ENCODE data around the gene RXFP1.

The RXFP1 gene

DNA sequence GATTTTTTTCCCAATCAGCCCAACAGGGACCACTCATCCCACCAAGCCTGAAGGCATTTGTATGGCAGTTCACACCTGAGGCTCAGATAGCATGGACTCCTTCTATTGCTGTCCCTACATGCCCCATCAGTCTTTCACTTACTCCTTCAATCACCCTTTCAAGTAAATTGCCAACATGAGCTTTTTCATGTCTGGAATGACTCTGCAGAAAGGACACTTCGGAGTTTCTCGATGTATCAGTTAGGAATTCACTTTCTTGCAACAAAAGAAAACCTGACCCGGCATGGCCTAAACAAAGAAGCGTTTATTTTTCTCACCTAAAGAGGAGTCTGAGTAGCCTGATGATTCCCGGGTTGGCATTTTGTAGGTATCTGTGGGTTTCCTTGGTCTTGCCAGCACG lies 38.6 kb downstream of the RXFP1 start:
- no peak for TF ChIP-seq CTCF (IDR thresholded peaks at IDR 0.05; ENCODE audit: insufficient read depth, low read length, poor library complexity, severe bottlenecking)
- H3K27me3 ChIP-seq (replicated peaks; ENCODE audit: control insufficient read depth, insufficient read depth, low read length), result no peaks in the 10 kb centered on the region
- H3K36me3 ChIP-seq (ENCODE audit: control insufficient read depth, insufficient read depth, low read length), result no peaks in the 10 kb centered on the region
- no peak for DNase-seq (ENCODE audit: extremely low read depth, insufficient read length)
- no peak overlapping the region for H3K4me3 ChIP-seq (replicated peaks; ENCODE audit: low read depth, low read length)

DNA sequence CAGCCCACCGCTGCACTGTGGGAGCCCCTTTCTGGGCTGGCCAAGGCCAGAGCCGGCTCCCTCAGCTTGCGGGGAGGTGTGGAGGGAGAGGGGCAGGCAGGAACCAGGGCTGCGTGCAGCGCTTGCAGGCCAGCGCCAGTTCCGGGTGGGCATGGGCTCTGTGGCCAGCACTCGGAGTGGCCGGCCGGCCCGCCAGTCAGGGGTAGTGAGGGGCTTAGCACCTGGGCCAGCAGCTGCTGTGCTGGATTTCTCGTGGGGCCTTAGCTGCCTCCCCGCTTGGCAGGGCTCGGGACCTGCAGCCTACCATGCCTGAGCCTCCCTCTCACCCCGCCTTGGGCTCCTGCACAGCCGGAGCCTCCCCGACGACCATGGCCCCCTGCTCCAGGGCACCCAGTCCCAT lies 45.2 kb downstream of the RXFP1 start:
- Histone ChIP-seq H3K4me3 (replicated peaks; ENCODE audit: low read depth, low read length) (no peak overlapping the region), H3K27me3 (replicated peaks; ENCODE audit: control insufficient read depth, insufficient read depth, low read length) (no peaks in the 10 kb centered on the region), H3K36me3 (ENCODE audit: control insufficient read depth, insufficient read depth, low read length) (no peaks in the 10 kb centered on the region)
- TF ChIP-seq CTCF (IDR thresholded peaks at IDR 0.05; ENCODE audit: insufficient read depth, low read length, poor library complexity, severe bottlenecking), result no peak
- no peak for DNase-seq (ENCODE audit: extremely low read depth, insufficient read length)

GRCh38 chr4:158571736-158572135 lies 50.1 kb downstream of the RXFP1 start:
- no peak for TF ChIP-seq CTCF (IDR thresholded peaks at IDR 0.05; ENCODE audit: insufficient read depth, low read length, poor library complexity, severe bottlenecking)
- DNase-seq (ENCODE audit: extremely low read depth, insufficient read length), result no peak
- H3K4me3 ChIP-seq (replicated peaks; ENCODE audit: low read depth, low read length), result no peak overlapping the region
- H3K36me3 ChIP-seq (ENCODE audit: control insufficient read depth, insufficient read depth, low read length), result no peaks in the 10 kb centered on the region
- H3K27me3 ChIP-seq (replicated peaks; ENCODE audit: control insufficient read depth, insufficient read depth, low read length), result no peaks in the 10 kb centered on the region; the same call in 1 of the 2 replicates

- DNase-seq (ENCODE audit: extremely low read depth, insufficient read length), result no peak
- no peak for TF ChIP-seq CTCF (IDR thresholded peaks at IDR 0.05; ENCODE audit: insufficient read depth, low read length, poor library complexity, severe bottlenecking)
- H3K4me3 ChIP-seq (replicated peaks; ENCODE audit: low read depth, low read length), result no peak overlapping the region
- no peaks in the 10 kb centered on the region; the same call in 1 of the 2 replicates for H3K27me3 ChIP-seq (replicated peaks; ENCODE audit: control insufficient read depth, insufficient read depth, low read length)
- no peaks in the 10 kb centered on the region for H3K36me3 ChIP-seq (ENCODE audit: control insufficient read depth, insufficient read depth, low read length)
These were observed 50.9 kb downstream of the RXFP1 start for GRCh38 chr4:158572608-158573007.

GRCh38 chr4:158578476-158578875 lies 56.8 kb downstream of the RXFP1 start:
- Histone ChIP-seq H3K27me3 (replicated peaks; ENCODE audit: control insufficient read depth, insufficient read depth, low read length) (no peaks in the 10 kb centered on the region; the same call in 1 of the 2 replicates), H3K4me3 (replicated peaks; ENCODE audit: low read depth, low read length) (no peak overlapping the region), H3K36me3 (ENCODE audit: control insufficient read depth, insufficient read depth, low read length) (no peaks in the 10 kb centered on the region)
- DNase-seq (ENCODE audit: extremely low read depth, insufficient read length), result no peak
- TF ChIP-seq CTCF (IDR thresholded peaks at IDR 0.05; ENCODE audit: insufficient read depth, low read length, poor library complexity, severe bottlenecking), result peak; percentile 34

- H3K36me3 ChIP-seq (ENCODE audit: control insufficient read depth, insufficient read depth, low read length), result no peaks in the 10 kb centered on the region
- TF ChIP-seq CTCF (IDR thresholded peaks at IDR 0.05; ENCODE audit: insufficient read depth, low read length, poor library complexity, severe bottlenecking), result no peak
- H3K4me3 ChIP-seq (replicated peaks; ENCODE audit: low read depth, low read length), result no peak overlapping the region
- H3K27me3 ChIP-seq (replicated peaks; ENCODE audit: control insufficient read depth, insufficient read depth, low read length), result no peaks in the 10 kb centered on the region; the same call in 1 of the 2 replicates
- DNase-seq (ENCODE audit: extremely low read depth, insufficient read length), result no peak
These were observed 58.4 kb downstream of the RXFP1 start for GRCh38 chr4:158580064-158580463.
